NCI-H1105 (cell line): Measurements from ENCODE around the gene ANXA1.

ENCODE experiments used
- DNase-seq: peaks from one replicate; lab custom pipeline; 2025; lab: John Stamatoyannopoulos, UW

Gene ANXA1

DNA sequence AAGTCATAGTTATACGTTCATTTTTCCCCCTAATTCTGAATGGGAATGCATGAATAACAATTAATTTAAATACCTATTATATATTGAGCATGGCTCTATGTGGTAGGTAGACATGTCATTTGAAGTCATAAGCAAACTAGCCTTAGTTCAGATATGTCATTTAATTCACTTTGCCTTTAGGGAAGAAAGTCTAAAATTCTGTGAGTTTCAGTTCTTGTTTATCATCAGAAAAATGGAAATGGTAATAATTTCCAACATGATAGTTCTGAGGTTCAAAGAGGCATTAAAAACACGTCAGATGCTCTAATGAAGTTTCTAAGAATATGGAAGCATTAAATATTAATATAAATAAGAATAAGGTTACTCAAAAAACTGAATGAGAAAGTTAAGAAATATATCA is 13.1 kb upstream of the ANXA1 start:
- no peak for DNase-seq

DNA sequence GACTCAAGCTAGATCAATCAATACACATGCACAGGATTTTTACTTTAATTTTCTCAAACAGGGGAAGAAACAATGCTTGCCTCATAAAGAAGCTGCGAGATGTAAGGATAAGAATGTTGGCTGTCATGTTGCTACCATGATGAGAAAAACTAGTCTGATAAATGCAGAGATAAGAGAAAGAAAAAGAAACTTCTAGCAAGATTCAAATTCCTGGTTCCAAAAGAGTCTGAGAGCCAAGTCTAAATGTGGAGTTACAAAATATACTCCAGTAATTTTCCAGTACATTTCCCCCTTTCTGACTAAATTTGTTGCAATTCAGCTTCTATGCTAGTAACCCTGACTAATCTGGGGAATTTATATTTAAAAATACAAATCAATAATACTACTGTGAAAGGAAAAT is 10.4 kb upstream of the ANXA1 start:
- DNase-seq = no peak

DNA sequence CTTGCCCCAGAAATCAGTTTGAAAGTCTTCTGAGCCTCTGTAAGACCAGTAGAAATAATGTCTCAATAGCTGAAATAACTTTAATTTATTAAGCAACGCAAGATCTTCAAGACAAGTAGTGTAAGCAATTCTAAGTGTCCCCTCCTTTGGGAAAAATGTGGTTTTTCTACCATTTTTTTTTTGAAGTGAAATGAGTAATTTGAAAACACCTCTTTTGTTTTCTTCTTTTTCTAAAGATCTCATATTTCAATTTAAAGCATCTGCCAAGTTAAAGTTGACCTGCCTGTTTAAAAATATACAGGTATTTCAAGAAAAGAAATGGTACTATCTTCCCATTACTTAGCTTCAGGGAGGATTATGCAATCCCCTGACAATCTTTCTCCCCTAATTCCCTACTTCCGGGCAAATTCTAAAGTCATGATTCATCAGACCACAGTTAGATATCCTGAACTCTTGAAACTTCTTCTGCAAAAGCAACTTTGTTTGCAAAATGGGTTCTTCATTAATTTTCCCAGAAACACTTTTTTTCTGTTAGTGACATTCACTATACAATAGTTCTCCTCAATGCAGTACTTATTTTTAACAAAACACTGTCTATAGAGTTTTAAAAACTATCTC is 7.8 kb upstream of the ANXA1 start:
- no peak for DNase-seq

DNA sequence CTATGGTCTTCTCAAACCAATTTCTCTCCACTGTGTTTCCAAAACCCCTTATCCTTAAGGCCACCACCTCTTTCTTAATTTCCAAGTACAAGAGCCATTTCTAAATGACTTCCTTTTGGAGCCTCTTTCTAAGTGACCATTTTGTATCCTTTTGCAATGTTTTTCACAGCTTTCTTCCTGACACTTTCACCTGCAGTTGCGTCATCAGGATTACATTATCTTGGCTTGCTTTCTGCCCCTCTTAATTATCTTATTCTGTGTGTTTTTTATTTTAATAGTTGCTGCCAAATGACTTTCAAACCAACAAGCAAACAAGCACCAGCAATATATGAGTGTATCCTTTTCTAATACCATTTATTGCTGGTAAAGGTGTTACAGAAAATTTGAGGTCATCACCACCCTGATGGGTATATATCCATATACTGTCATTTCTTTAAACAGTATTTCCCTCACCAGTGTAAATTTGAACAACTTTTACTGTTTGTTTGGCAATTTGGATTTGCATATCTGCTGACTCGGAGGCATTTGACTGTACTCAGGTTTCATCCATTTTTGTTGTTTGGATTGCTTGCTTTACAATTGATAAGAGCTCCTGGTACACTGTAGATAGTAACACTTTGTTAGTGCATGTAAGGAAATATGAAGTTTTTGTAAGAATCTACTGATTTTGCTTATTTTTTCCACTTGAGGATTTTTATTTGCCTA is 5.4 kb upstream of the ANXA1 start:
- DNase-seq = no peak

DNA sequence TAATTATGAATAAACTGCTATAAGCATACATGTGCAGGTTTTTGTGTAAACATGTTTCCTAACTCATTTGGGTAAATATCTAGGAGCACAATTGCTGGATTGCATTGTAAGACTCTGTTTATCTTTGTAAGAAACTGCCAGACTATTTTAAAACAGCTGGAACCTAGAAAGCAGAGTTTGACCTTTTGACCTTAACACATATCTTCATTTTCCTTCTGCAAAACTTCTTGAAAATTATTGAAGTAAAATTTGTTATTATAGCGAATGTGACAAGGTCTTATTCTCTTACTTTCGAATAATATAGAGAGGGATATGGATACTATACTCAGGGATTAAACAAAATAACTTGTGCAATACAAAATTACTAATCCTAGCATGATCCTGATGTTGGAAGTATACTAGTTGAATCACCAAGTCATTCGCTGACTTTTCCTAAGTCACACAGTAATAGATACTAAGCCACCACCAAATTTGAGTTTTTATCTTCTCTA is 3.2 kb upstream of the ANXA1 start:
- DNase-seq = no peak

GRCh38 chr9:73149371-73150067 is 2.1 kb upstream of the ANXA1 start:
- DNase-seq = no peak

DNA sequence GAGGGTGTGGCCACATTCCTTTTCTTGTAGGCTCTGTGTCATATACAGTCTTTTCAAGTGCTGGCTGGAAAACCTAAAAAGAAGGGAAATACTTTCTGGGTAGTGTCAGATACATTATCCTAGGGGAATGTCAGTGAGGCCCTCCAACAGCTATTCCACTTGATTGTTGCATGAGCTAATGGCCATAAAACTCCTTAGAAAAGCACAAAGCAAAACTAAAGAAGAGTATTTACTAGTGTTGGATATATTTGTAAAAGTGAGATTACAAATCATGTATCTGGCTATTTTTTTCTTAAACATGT is 829 bp downstream of the ANXA1 start:
- DNase-seq = no peak

DNA sequence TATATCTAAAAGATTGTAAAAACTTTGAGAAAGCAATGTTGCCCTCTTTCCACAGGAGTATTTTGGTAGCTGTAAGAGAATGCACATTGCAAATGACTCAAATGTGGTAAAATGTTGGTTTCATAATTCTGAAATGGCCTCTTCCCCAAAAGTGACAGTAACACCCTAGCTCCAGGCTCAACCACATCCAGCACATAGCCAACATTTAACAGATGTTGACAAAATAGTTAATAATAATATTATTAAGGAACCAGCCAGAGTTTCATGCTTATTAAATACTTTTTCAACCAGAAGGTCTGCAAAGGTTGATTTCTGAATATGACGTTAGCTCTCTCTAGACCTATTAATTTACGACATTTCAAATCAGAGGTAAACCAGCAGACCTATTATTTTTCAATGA is 1.3 kb downstream of the ANXA1 start:
- DNase-seq = no peak

DNA sequence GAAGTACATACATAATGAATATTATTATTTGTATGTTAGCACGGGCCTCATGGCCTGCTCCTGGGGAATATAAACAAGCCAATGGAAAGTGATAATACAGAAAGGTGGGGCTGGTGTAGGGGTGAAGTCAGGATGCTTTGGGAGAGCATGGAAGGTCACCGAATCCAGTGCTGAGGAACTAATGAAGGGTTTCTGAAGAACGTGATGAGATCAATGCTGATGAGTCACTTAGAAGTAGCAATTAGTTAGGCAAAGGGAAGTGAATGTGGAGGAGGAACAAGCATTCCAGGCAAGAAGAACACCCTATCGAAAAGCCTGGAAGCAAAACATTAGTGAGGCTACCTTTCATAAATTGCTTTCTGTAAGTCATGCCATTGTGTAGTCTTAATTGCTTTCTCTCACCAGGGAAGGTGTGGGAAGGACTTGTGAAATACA is 2.1 kb downstream of the ANXA1 start:
- no peak for DNase-seq

- no peak for DNase-seq
Measured at GRCh38 chr9:73154271-73154670, 2.6 kb downstream of the ANXA1 start.

- no peak for DNase-seq
Measured at GRCh38 chr9:73154722-73155121, 3.1 kb downstream of the ANXA1 start.

DNA sequence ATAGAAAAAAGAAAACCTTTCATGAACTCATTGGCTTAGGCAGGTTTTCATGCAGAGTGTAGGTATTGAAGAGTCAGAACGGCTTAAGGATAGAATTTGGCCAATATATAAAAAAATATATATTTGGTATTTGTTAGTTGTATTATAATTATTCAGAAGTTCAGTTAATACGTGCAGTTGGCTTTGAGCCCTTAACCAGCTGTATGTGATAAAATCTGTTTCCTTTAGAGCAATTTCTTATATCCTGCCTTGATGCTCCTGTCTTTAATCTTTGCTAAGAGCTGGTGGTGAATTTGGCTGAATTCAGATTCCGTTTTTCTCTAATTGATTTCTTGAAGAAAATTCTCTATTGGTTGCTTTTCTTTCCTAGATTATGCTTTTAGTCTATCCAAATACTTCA is 3.7 kb downstream of the ANXA1 start:
- DNase-seq = no peak

DNA sequence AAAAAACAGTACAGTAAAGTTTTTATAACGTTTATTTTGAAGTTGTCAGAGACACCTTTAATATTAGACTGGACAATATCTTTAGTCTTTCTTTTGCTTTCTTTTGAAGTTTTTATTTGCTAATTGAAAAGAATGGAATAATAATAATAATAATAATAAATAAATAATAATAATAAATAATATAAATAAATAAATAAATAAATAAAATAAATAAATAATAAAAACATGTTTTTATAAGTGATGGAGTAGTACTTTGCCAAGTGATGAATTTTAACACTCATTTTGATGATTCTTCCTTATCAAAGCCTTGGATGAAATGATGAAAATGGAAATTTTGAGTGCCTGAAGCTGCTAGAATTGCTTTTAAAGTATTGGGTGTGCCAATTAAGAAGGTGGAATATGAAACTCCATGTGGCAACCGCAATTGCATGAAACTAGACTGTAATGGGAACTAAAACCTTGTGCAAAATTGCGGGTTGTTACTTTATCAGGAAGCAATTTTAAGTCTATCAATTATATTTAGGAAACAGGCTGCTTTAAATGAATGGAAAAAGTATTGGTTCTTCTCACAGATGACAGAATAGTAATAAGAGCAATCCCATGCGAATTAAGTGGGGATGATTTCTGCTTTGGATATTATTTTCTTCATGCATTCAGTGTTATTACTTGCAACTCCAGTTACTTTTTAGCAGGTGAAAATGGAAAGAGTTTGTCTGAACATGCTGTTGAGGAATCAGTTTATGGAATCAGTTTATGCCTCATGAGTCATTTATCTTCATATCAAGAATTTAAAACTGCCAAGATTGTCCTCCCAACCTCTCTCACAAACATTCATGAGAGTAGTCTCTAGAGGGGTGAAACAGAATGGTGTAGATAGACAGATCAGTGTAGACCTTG is 4.6 kb downstream of the ANXA1 start:
- DNase-seq = no peak

- DNase-seq = no peak
Measured at GRCh38 chr9:73156865-73157187, 5.2 kb downstream of the ANXA1 start.

DNA sequence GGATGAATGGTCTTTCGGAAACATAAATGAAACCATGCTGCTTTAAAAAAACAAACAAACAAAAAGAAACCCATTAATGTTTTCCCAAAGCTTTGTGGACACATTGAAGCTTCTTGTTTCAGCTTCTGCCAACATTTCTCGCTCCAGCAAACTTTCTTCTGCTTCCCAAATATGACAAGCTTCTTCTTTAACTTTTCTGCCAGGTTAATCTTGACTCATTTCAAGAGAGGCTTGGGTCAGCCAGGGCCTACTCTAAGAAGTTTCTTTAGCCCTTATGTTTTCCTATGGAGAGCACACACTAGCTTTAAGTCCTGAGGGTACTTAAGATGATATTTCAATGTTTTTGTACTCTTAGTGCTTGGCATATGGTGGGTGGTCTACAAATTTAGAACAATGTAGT is 6.1 kb downstream of the ANXA1 start:
- DNase-seq = no peak

- no peak for DNase-seq
Measured at GRCh38 chr9:73158723-73159122, 7.1 kb downstream of the ANXA1 start.

- DNase-seq = no peak
Measured at GRCh38 chr9:73160868-73161267, 9.2 kb downstream of the ANXA1 start.

- DNase-seq = no peak
Measured at GRCh38 chr9:73162987-73163768, 11.5 kb downstream of the ANXA1 start.

DNA sequence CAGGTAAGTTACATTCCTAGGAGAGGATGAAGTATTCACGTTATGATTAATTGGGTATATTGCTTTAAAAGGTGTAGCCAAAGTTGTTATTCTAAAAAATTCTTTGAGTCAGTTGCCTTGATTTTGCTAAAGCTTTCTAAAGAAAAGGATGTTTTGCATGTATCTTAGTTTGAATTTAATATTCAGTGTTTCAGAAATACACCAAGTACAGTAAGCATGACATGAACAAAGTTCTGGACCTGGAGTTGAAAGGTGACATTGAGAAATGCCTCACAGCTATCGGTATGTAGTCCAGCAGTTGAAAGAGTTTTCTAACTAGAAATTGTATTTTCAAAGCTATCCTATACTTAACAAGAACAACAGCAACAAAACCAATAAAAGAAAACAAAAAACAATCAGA is 14.2 kb downstream of the ANXA1 start:
- no peak for DNase-seq

DNA sequence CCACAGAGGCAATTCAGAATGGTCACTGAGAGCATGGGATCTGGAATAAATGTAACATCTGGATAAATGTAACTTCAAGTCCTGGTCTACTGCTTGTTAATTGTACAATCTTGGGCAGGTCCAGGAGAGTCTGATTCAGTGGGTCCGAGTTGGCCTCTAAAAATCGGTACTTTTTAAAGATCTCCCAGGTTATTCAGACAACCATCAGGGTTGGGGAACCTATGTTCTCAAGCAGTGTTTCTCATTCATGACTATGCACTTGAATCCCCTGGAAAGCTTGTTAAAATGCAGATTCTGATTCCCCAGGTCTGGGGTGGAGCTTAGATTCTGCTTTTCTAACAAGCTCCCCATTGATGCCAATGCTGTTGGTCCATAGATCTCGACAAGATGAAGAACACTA is 14.8 kb downstream of the ANXA1 start:
- DNase-seq = no peak

DNA sequence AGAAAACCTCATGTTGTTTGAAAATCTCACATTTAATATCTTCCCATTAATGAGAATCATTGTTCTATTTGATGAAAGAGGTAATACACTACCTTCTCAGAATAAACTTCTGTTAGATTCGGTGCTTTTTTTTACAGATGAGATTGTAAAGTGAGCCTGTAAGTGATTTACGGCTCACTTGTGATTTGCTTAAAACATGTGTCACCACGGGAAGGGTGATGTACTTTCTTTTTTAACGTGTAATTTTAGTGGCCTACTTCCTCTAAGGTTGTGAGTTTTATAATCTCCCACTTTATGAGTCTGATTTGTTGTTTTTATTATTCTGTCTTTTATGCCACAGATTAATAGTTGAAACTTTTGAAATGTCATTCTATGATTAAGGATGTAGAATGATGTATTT is 15.9 kb downstream of the ANXA1 start:
- no peak for DNase-seq
